Activated CD4-positive, alpha-beta T cell treated with anti-CD3 and anti-CD28 coated beads for 36 hours (primary cell): ENCODE results near the gene EVI5L. TPM values are rescaled to one million over a fixed set of nuclear protein-coding genes. Genes with fewer than 3 reads are reported as not detected.

ENCODE experiments used
- ATAC-seq: fragments of 200-7000 bp; cut with Tn5 transposase; one replicate; pipeline ENCODE4 v1.10.0; 2021; ENCODE audit warnings: mild to moderate bottlenecking, moderate library complexity
- CTCF ChIA-PET: fragments of 350-600 bp; sonication (Branson Sonifier 250); formaldehyde crosslinking; loops from one replicate; lab custom pipeline; 2021; ENCODE audit warnings: antibody characterized with exemption; lab: Charles Lee
- POLR2A ChIA-PET: fragments of 350-600 bp; sonication (Branson Sonifier 250); formaldehyde crosslinking; loops from one replicate; lab custom pipeline; 2021; ENCODE audit warnings: antibody characterized with exemption, inconsistent platforms; lab: Charles Lee
- DNase-seq: peaks from one replicate; pipeline ENCODE4 v3.0.0-alpha.2; 2020
- H3K27ac Mint-ChIP-seq: one replicate; pipeline ENCODE4 v1.8.0; 2021; ENCODE audit warnings: mixed read lengths
- H3K27me3 Mint-ChIP-seq: one replicate; pipeline ENCODE4 v1.8.0; 2021; ENCODE audit warnings: mixed read lengths
- H3K36me3 Mint-ChIP-seq: one replicate; pipeline ENCODE4 v1.8.0; 2021; ENCODE audit warnings: low read depth, mixed read lengths
- H3K4me1 Mint-ChIP-seq: one replicate; pipeline ENCODE4 v1.8.0; 2021; ENCODE audit warnings: mixed read lengths
- H3K4me3 Mint-ChIP-seq: one replicate; pipeline ENCODE4 v1.8.0; 2021; ENCODE audit warnings: mild to moderate bottlenecking, moderate library complexity, mixed read lengths
- H3K9me3 Mint-ChIP-seq: one replicate; pipeline ENCODE4 v1.8.0; 2021; ENCODE audit warnings: low read depth, mixed read lengths
- intact Hi-C, 2 experiments: fragments of 100-400 bp; cut with DNase I in 1 of 2; cut with micrococcal nuclease in 1 of 2; formaldehyde crosslinking; loops; one replicate each; pipeline versions ENCODE4 v1.14.2 to v1.15.1; 2022 to 2024; cut with DNase I, micrococcal nuclease
- total RNA-seq, 2 experiments: library from RNA; stranded (reverse); gene quantifications; one replicate each; pipeline ENCODE4 v1.2.3, GENCODE V29; 2021

EVI5L gene
- total RNA-seq, 2 experiments from 2014 or later = 4.8 to 5.9 TPM

DNA sequence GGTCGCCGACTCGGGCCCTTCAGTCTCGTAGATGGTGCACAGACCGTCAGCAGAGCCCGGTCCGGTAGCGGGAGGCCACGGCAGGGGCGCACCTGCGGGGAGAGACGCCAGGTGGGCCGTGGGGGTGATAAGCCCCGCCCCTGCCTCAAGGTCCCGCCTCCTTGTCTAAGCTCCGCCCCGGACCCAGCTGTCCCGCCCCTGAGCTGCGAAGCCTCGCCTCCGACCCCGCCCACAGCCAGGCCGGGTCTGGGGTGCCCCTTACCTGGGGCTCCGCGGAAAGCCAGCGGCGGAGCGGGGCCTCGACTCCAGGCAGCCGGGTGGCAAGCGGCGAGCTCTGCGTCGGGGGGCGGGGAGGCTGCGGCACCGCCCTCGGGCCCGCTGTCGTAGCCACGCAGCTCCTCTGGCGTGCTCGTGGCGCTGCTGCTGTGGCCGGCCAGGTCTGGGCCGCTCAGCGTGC, 39.5 kb downstream of the EVI5L start:
- H3K36me3 Mint-ChIP-seq = no peaks in the 10 kb centered on the region
- H3K27ac Mint-ChIP-seq = no peak overlapping the region
- intact Hi-C loops = loop anchor here (1.0 to 2.0 kb wide), 12 partner anchors 34 to 544 kb away; partner anchors contain the start of genes CERS4 (in 1 of the 2), ELAVL1 (in 1 of the 2), MAP2K7 (in 1 of the 2) and MARCHF2 (in 1 of the 2)
- peaks cover 27% of the 10 kb centered on the region for H3K27me3 Mint-ChIP-seq
- DNase-seq (peak; percentile 90), ATAC-seq (peak; percentile 62)
- no peaks in the 10 kb centered on the region for H3K9me3 Mint-ChIP-seq
- CTCF ChIA-PET = interaction anchor here (0.6 to 2.5 kb wide), 24 partner anchors 11 to 1767 kb away, joined by 3 to 32 read pairs (median 4); partner anchors contain the start of genes CERS4, MAP2K7, SNAPC2 and TIMM44
- POLR2A ChIA-PET = interaction anchor here (0.6 to 1.8 kb wide), 4 partner anchors 51 to 521 kb away, joined by 3 to 8 read pairs (median 3); partner anchors contain the start of genes RAB11B, SNAPC2 and TIMM44
- H3K4me1 Mint-ChIP-seq = peaks cover 47% of the 10 kb centered on the region
- H3K4me3 Mint-ChIP-seq = peak overlapping the region; percentile 57

DNA sequence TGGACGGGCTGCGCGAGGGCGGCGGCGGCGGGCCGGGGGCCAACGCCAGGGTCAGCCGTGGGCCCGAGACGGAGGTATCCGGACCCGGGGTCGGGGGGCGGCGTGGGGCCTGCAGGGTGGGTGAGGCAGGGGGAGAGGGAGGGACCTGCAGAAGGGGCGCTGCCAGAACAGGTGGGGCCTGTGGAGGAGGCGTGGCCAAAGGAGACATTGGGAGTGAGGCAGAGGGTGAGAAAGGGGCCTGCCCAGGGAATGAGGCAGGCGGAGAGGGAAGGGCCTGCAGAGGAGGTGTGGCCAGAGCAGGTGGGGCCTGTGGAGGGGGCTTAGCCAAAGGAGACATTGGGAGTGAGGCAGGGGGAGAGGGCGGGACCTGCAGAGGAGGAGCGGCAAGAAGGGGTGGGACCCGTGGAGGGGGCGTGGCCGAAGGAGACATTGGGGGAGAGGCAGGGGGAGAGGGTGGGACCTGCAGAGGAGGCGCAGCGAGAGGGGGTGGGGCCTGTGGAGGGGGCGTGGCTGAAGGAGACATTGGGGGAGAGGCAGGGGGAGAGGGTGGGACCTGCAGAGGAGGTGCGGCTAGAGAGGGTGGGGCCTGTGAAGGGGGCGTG, 40.0 kb downstream of the EVI5L start:
- ChIA-PET CTCF (interaction anchor here (0.6 to 2.5 kb wide), 23 partner anchors 12 to 1767 kb away, joined by 3 to 32 read pairs (median 3); partner anchors contain the start of genes CERS4, MAP2K7, SNAPC2 and TIMM44), POLR2A (interaction anchor here (0.7 to 1.8 kb wide), 3 partner anchors 51 to 520 kb away, joined by 3 to 8 read pairs (median 3); partner anchors contain the start of genes RAB11B, SNAPC2 and TIMM44)
- Mint-ChIP-seq H3K27ac (no peak overlapping the region), H3K27me3 (peaks cover 30% of the 10 kb centered on the region), H3K9me3 (no peaks in the 10 kb centered on the region), H3K4me3 (peak overlapping the region; percentile 41), H3K36me3 (no peaks in the 10 kb centered on the region), H3K4me1 (peaks cover 46% of the 10 kb centered on the region)
- peak; percentile 76 for DNase-seq
- intact Hi-C loops = loop anchor here (1.0 to 5.0 kb wide), 16 partner anchors 8 to 1133 kb away; partner anchors contain the start of genes MAP2K7 (in 2 of the 2), SNAPC2 (in 2 of the 2), CERS4 (in 1 of the 2) and ELAVL1 (in 1 of the 2)
- no peak for ATAC-seq

DNA sequence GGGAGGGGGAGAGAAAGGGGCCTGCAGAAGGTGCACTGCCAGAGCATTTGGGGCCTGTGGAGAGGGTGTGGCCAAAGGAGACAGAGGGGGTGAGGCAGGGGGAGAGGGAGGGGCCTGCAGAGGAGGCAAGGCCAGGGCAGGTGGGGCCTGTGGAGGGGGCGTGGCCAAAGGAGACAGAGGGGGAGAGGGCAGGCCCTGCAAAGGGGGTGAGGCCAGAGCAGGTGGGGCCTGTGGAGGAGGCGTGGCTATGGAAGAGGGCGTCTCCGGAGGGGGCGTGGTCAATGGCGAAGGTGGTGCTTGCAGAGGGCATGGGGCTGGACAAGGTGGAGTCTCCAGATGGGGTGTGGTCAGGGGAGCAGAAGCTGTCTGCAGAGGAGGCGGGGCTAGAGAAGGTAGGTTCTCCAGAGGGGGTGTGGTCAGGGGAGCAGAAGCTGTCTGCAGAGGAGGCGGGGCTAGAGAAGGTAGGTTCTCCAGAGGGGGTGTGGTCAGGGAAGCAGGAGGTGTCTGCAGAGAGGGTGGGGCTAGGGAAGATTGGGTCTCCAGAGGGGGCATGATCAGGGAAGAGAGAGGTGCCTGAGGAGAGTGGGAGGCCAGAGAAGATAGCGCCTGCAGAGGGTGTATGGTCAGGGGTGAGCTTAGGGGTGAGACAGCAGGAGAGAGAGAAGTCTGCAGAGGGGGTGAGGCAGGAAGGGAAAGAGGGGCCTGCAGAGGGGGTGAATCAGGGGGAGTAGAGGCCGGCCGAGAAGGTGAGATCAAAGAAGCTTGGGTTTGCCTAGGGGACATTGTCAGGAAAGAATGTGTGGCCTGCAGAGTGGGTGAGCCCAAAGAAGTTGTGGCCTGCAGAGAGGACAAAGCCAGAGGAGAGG, 40.8 kb downstream of the EVI5L start:
- H3K4me3 Mint-ChIP-seq = peak overlapping the region; percentile 6
- CTCF ChIA-PET = interaction anchor here (1.9 kb wide), 1 partner anchor 49 kb away, joined by 4 read pairs; the partner anchor contains the start of gene SNAPC2
- H3K4me1 Mint-ChIP-seq = peaks cover 39% of the 10 kb centered on the region
- no peak overlapping the region for H3K27ac Mint-ChIP-seq
- H3K9me3 Mint-ChIP-seq = no peaks in the 10 kb centered on the region
- peaks cover 24% of the 10 kb centered on the region for H3K27me3 Mint-ChIP-seq
- POLR2A ChIA-PET = no interaction called here
- ATAC-seq (peak; percentile 11), DNase-seq (peak; percentile 85)
- H3K36me3 Mint-ChIP-seq = no peaks in the 10 kb centered on the region
- intact Hi-C loops = loop anchor here (1.0 to 5.0 kb wide), 6 partner anchors 9 to 1134 kb away; partner anchors contain the start of genes GPR108 (in 1 of the 2), MAP2K7 (in 1 of the 2), SNAPC2 (in 1 of the 2) and TRIP10 (in 1 of the 2)

DNA sequence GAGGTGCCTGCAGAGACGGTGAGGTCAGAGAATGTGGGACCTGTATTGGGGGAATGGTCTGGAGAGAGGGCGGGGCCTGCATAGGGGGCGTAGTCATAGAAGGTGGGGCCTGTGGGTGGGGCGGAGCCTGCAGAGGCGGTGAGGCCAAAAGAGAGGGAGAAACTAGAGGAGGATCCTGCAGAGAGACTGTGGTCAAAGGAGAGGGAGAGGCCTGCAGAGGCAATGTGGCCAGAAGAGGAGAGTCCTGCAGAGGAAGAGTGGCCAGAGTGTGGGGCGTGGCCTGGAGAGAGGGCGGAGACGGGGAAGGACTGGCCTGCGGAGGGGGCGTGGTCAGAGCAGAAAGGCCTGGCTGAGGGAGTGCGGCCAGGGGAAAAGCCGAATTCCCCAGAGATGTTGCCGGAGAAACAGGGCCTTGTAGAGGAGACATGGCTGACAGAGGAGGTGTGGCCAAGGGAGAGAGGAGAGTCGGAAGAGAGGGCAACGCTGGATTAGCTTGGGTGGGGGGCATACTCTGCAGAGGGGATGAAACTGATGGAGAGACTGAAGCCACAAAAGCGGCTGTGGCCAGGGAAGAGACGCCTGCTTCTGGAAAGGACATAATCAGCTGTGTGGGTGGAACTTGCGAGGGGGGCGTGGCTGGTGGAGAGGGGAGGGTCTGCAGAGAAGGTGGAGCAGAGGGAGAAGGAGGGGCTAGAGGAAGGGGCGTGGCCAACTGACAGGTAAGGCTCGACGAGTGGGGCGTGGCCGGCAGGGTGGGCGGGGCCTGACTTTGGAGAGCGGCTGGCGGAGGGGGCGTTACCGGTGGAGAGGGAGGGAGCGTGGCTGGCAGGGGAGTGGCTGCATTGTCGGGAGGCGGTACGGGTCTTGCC, 41.7 kb downstream of the EVI5L start:
- intact Hi-C loops = loop anchor here in 1 of 2 experiments (1.0 to 5.0 kb wide), 5 partner anchors 17 to 1134 kb away; partner anchors contain the start of genes GPR108, LRRC8E, RAB11B and TRIP10
- Mint-ChIP-seq H3K4me3 (peak overlapping the region; percentile 6), H3K4me1 (peaks cover 39% of the 10 kb centered on the region), H3K27ac (no peak overlapping the region), H3K27me3 (peaks cover 24% of the 10 kb centered on the region), H3K36me3 (no peaks in the 10 kb centered on the region), H3K9me3 (no peaks in the 10 kb centered on the region)
- ATAC-seq = peak; percentile 10
- CTCF ChIA-PET = interaction anchor here (0.8 to 1.9 kb wide), 2 partner anchors 13 to 49 kb away, joined by 3 to 4 read pairs; partner anchors contain the start of gene SNAPC2
- DNase-seq = peak; percentile 97
- POLR2A ChIA-PET = no interaction called here

DNA sequence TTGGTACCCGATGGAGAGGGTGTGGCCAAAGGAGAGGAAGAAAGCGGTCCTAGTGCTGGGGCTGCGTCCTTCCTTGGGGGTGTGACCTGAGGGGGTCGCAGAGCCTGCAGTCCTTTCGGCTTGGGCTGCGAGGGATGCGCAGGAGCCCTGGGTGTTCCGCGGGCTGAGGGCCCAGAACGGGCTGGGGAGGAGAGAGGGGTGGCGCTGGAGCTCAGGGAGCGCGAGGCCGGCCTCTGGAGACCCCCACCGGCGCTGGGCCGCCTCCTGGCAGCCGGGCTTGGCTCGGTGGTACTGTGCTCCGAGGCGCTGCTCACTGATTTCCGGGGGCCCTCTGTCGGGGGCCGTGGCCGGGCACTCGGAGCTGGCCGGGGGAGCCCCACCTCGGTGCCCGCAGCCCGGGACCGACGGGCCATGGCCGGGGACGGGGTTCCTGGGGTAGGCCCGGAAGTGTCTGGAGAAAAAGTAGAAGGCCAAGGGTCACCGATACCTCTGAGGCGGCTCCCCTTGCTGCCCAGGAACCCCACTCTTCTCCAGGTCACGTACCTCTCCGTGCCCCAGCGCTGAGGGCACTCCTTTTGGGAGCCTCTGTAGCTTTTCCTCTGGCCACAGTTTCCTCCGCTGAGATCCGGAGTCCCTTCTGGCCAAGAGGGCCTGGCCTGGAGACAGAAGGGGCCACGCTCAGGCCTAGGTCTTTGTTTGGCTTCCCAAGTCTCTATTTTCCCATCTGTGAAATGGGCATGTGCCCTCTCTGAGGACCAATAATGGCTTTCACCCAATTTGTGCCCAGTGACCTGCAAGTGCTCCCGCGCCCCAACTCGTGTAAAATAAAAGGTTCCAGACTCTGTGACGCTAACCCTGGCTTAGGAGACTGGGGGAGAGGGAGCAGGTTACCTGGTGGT, 42.5 kb downstream of the EVI5L start:
- no peak for DNase-seq
- Mint-ChIP-seq H3K27me3 (peaks cover 21% of the 10 kb centered on the region), H3K4me1 (peaks cover 39% of the 10 kb centered on the region), H3K27ac (no peak overlapping the region), H3K36me3 (no peaks in the 10 kb centered on the region), H3K9me3 (no peaks in the 10 kb centered on the region), H3K4me3 (peak overlapping the region; percentile 2)
- ATAC-seq = no peak
- ChIA-PET POLR2A (no interaction called here), CTCF (interaction anchor here (0.6 to 1.9 kb wide), 7 partner anchors 11 to 380 kb away, joined by 3 to 7 read pairs (median 4); partner anchors contain the start of gene SNAPC2)
- intact Hi-C loops = loop anchor here in 1 of 2 experiments (1.0 to 5.0 kb wide), 4 partner anchors 16 to 1135 kb away; partner anchors contain the start of genes GPR108, LRRC8E, RAB11B and TRIP10

DNA sequence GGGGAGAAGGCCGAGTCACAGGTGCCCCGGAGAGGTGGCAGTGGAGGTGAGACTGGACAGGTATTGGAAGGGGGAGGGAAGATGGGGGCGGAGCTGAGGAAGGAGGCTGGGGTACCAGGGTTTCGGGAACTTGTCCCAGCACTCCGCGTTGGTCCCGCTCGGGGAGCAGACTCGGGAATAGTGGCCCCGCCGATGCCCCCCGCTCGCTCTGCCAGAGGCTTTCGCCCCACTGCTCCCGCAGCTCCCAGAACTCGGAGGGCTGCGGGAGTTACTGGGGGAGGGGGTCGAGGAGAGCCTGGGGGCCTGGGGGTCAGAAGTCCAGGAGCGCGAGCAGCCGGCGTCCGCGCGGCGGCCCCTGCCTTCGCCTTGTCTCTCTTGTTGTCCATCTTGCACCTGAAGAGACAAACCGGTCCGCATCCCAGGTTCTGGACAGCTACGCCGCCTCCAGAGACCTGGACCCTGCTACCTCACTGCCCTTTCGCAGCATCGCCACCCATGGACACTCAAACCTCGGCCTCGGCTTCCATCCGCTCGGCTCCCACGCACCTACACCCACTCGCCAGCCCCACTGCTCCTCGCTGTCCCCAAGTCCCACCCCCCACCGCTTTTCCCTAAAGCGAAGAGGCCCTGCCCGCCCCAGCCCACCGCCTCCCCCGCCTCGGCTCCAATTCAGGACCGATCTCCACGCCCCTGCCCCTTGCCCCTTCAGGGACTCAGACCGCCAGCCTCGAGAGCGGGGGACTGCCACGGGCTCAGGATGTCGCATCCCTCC, 43.5 kb downstream of the EVI5L start:
- no peaks in the 10 kb centered on the region for H3K36me3 Mint-ChIP-seq
- H3K4me1 Mint-ChIP-seq = peaks cover 35% of the 10 kb centered on the region
- H3K4me3 Mint-ChIP-seq = peak overlapping the region; percentile 43
- no peak overlapping the region for H3K27ac Mint-ChIP-seq
- DNase-seq = no peak
- no peak for ATAC-seq
- CTCF ChIA-PET = interaction anchor here (0.6 to 1.3 kb wide), 3 partner anchors 11 to 113 kb away, joined by 3 to 5 read pairs (median 4); no protein-coding TSS in a partner anchor
- intact Hi-C loops = loop anchor here in 1 of 2 experiments (2.0 to 5.0 kb wide), 3 partner anchors 15 to 1136 kb away; partner anchors contain the start of genes GPR108, LRRC8E and TRIP10
- peaks cover 21% of the 10 kb centered on the region for H3K27me3 Mint-ChIP-seq
- no peaks in the 10 kb centered on the region for H3K9me3 Mint-ChIP-seq
- POLR2A ChIA-PET = no interaction called here

DNA sequence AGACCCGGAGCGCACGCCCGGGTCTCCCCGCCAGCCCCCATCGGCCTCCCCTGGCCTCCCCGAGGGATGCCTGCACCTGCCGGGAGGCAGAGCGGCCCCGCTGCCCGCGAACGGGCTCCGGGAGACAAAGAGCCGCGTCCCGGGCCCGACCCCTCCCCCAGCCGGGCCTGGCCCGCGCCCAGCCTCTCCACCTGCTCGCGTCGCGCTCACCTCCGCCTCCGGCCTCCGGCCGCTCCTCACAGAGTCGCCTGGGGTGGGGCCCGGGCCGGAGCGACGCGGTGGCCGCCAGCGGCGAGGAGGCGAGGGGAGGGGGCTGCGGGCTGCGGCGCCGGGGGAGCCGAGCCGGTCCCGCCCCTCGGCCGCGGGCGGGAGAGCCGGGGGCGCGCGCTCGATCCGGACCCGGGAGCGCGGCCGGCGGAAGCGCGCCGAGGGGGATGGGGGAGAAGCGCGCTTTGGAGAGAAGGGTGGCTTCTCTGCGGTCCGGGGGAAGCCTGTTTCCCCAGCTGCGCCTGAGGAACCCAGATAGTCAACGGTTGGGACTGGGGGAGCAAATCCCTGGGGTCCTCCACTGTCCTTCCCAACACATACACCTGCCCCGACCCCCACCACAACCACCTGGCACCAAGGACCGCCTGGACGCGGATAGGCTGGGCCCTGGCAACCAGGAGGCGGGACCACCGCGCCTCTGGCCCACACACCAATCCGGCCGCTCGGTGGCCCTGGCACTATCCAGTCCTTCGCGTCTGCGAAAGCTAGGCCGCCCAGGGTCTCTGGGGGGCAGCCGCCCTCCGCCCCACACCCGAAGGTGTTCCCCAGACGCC, 44.3 kb downstream of the EVI5L start, which contains the start of gene PRR36:
Gene PRR36, minus strand, starts transcription at position 315 of the 821 bp plus-strand sequence. CDS start 701 bp downstream, outside the sequence.
- no peaks in the 10 kb centered on the region for H3K9me3 Mint-ChIP-seq
- ATAC-seq = no peak
- H3K27me3 Mint-ChIP-seq = peaks cover 21% of the 10 kb centered on the region
- ChIA-PET POLR2A (no interaction called here), CTCF (no interaction called here)
- DNase-seq = peak; percentile 48
- no peaks in the 10 kb centered on the region for H3K36me3 Mint-ChIP-seq
- H3K27ac Mint-ChIP-seq = no peak within 1 kb of the TSS
- intact Hi-C loops = loop anchor here in 1 of 2 experiments (5.0 kb wide), 2 partner anchors 367 to 1137 kb away; partner anchors contain the start of genes GPR108 and TRIP10
- H3K4me3 Mint-ChIP-seq = peak within 1 kb of the TSS; percentile 43
- H3K4me1 Mint-ChIP-seq = peaks cover 30% of the 10 kb centered on the region

DNA sequence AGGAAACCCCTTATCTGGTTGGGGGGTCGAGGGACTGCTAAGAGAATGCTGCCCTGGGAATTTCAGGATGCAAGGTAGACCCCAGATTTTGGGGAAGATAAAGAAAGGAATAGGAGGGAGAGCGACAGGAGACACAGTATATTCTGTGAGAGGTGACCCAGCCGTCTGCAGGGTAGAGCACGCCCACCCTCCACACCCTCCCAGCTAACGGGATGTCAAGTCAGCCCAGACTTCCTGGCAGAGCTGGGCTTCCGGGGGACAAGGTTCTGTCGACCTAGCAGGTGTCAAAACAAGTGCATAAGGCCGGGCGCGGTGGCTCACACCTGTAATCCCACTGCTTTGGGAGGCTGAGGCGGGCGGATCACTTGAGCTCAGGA, 44.9 kb downstream of the EVI5L start:
- ChIA-PET POLR2A (no interaction called here), CTCF (no interaction called here)
- no peak for DNase-seq
- intact Hi-C loops = loop anchor here in 1 of 2 experiments (5.0 kb wide), 2 partner anchors 368 to 1138 kb away; partner anchors contain the start of genes GPR108 and TRIP10
- ATAC-seq = no peak
- H3K27me3 Mint-ChIP-seq = peaks cover 21% of the 10 kb centered on the region
- no peak overlapping the region for H3K4me3 Mint-ChIP-seq
- H3K9me3 Mint-ChIP-seq = no peaks in the 10 kb centered on the region
- H3K27ac Mint-ChIP-seq = no peak overlapping the region
- H3K4me1 Mint-ChIP-seq = peaks cover 30% of the 10 kb centered on the region
- H3K36me3 Mint-ChIP-seq = no peaks in the 10 kb centered on the region
